ENCODE results near the gene OR10H1. TPM values are rescaled to one million over a fixed set of nuclear protein-coding genes. Genes with fewer than 3 reads are reported as not detected.

Gene OR10H1
- total RNA-seq (2014; rRNA removed; shearing (Covaris generic)) (not detected in 2 replicates), total RNA-seq (2022) (0.11 TPM in 1 of 2 replicates, not detected in the other), Bru-seq, nascent RNA (percentile 12 among the genes with signal in this experiment), BruChase-seq, experiment 1, labeled RNA remaining after a 6-hour chase (percentile 9 among the genes with signal in this experiment), BruChase-seq, experiment 2, labeled RNA remaining after a 2-hour chase (percentile 13 among the genes with signal in this experiment)
- long read RNA-seq: 0 reads

GRCh38 chr19:15815306-15815705 lies at the start of gene OR10H1:
Gene OR10H1, minus strand, starts transcription at chr19:15815664. Its CDS starts 7,627 bp downstream, at chr19:15808037.
- intact Hi-C loops (cut with micrococcal nuclease; ENCODE audit: unreplicated experiment): no loop called here
- Histone ChIP-seq H3K4me2 (ENCODE audit: low read length) (no peak within 1 kb of the TSS), H3K4me1 (ENCODE audit: insufficient read depth, low read length, poor library complexity, severe bottlenecking) (peaks cover 3% of the 10 kb centered on the region), H3K4me3 (ENCODE audit: low read depth, low read length, poor library complexity, severe bottlenecking) (no peak within 1 kb of the TSS), H3K9me2 (ENCODE audit: insufficient read depth, low read length) (no peaks in the 10 kb centered on the region), H3K9me3 (ENCODE audit: low read length) (no peaks in the 10 kb centered on the region), H3K79me2 (ENCODE audit: insufficient read depth, low read depth, low read length) (no peaks in the 10 kb centered on the region), H3K36me3 (ENCODE audit: insufficient read depth, low read length) (no peaks in the 10 kb centered on the region), H3K27ac (ENCODE audit: low read depth, low read length, poor library complexity, severe bottlenecking) (no peak within 1 kb of the TSS), H4K20me1 (ENCODE audit: insufficient read depth, low read length) (no peaks in the 10 kb centered on the region), H2AFZ (ENCODE audit: low read length) (no peak within 1 kb of the TSS)
- ChIA-PET CTCF (ENCODE audit: unreplicated experiment) (interaction anchor here (1.0 kb wide), 1 partner anchor 149 kb away, joined by 3 read pairs; no protein-coding TSS in a partner anchor), POLR2A (no interaction called here)
- DNase-seq (ENCODE audit: low spot score): no peak
- no TSS peak for BruUV-seq (replicated peaks)
- TF ChIP-seq, protein P1, sequence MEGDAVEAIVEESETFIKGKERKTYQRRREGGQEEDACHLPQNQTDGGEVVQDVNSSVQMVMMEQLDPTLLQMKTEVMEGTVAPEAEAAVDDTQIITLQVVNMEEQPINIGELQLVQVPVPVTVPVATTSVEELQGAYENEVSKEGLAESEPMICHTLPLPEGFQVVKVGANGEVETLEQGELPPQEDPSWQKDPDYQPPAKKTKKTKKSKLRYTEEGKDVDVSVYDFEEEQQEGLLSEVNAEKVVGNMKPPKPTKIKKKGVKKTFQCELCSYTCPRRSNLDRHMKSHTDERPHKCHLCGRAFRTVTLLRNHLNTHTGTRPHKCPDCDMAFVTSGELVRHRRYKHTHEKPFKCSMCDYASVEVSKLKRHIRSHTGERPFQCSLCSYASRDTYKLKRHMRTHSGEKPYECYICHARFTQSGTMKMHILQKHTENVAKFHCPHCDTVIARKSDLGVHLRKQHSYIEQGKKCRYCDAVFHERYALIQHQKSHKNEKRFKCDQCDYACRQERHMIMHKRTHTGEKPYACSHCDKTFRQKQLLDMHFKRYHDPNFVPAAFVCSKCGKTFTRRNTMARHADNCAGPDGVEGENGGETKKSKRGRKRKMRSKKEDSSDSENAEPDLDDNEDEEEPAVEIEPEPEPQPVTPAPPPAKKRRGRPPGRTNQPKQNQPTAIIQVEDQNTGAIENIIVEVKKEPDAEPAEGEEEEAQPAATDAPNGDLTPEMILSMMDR (conservative IDR thresholded peaks at IDR 0.05; ENCODE audit: low read length): no peak
- no peak for TF ChIP-seq EZH2phosphoT487 (IDR thresholded peaks at IDR 0.05; ENCODE audit: borderline replicate concordance, low read depth, low read length)

- Histone ChIP-seq H3K79me2 (ENCODE audit: insufficient read depth, low read depth, low read length) (no peaks in the 10 kb centered on the region), H3K4me2 (ENCODE audit: low read length) (no peak overlapping the region), H3K9me3 (ENCODE audit: low read length) (no peaks in the 10 kb centered on the region), H3K4me1 (ENCODE audit: insufficient read depth, low read length, poor library complexity, severe bottlenecking) (no peaks in the 10 kb centered on the region), H3K27ac (ENCODE audit: low read depth, low read length, poor library complexity, severe bottlenecking) (no peak overlapping the region), H4K20me1 (ENCODE audit: insufficient read depth, low read length) (no peaks in the 10 kb centered on the region), H3K9me2 (ENCODE audit: insufficient read depth, low read length) (no peaks in the 10 kb centered on the region), H3K36me3 (ENCODE audit: insufficient read depth, low read length) (no peaks in the 10 kb centered on the region), H2AFZ (ENCODE audit: low read length) (no peak overlapping the region), H3K4me3 (ENCODE audit: low read depth, low read length, poor library complexity, severe bottlenecking) (no peak overlapping the region)
- POLR2A ChIA-PET: interaction anchor here (0.5 to 0.7 kb wide), 2 partner anchors 780 to 1515 kb away, joined by 3 to 4 read pairs; no protein-coding TSS in a partner anchor
- CTCF ChIA-PET (ENCODE audit: unreplicated experiment): no interaction called here
- no peak for DNase-seq (ENCODE audit: low spot score)
- intact Hi-C loops (cut with micrococcal nuclease; ENCODE audit: unreplicated experiment): no loop called here
- BruUV-seq (replicated peaks): no TSS peak
- TF ChIP-seq EZH2phosphoT487 (IDR thresholded peaks at IDR 0.05; ENCODE audit: borderline replicate concordance, low read depth, low read length): no peak
- TF ChIP-seq, protein P1 (conservative IDR thresholded peaks at IDR 0.05; ENCODE audit: low read length): no peak
Measured at GRCh38 chr19:15864824-15865223, 49.4 kb upstream of the OR10H1 start.

- no peaks in the 10 kb centered on the region for H3K4me1 ChIP-seq (ENCODE audit: insufficient read depth, low read length, poor library complexity, severe bottlenecking)
- no peaks in the 10 kb centered on the region for H4K20me1 ChIP-seq (ENCODE audit: insufficient read depth, low read length)
- H2AFZ ChIP-seq (ENCODE audit: low read length): no peak overlapping the region
- no peak overlapping the region for H3K27ac ChIP-seq (ENCODE audit: low read depth, low read length, poor library complexity, severe bottlenecking)
- H3K9me3 ChIP-seq (ENCODE audit: low read length): no peaks in the 10 kb centered on the region
- H3K4me3 ChIP-seq (ENCODE audit: low read depth, low read length, poor library complexity, severe bottlenecking): no peak overlapping the region
- no peaks in the 10 kb centered on the region for H3K9me2 ChIP-seq (ENCODE audit: insufficient read depth, low read length)
- no peak for DNase-seq (ENCODE audit: low spot score)
- no peak overlapping the region for H3K4me2 ChIP-seq (ENCODE audit: low read length)
- H3K79me2 ChIP-seq (ENCODE audit: insufficient read depth, low read depth, low read length): no peaks in the 10 kb centered on the region
- no peaks in the 10 kb centered on the region for H3K36me3 ChIP-seq (ENCODE audit: insufficient read depth, low read length)
- ChIA-PET POLR2A (no interaction called here), CTCF (ENCODE audit: unreplicated experiment) (no interaction called here)
- TF ChIP-seq, protein P1 (conservative IDR thresholded peaks at IDR 0.05; ENCODE audit: low read length): no peak
- no peak for TF ChIP-seq EZH2phosphoT487 (IDR thresholded peaks at IDR 0.05; ENCODE audit: borderline replicate concordance, low read depth, low read length)
- BruUV-seq (replicated peaks): no TSS peak
- intact Hi-C loops (cut with micrococcal nuclease; ENCODE audit: unreplicated experiment): no loop called here
Measured at GRCh38 chr19:15863272-15863671, 47.8 kb upstream of the OR10H1 start.
